ENCODE data around the gene VARS2. TPM values are rescaled to one million over a fixed set of nuclear protein-coding genes. Genes with fewer than 3 reads are reported as not detected.
A peak's percentile ranks its signal among the peaks of the same experiment; 100 is the strongest.

Gene VARS2
- total RNA-seq, 1 experiment from 2014 or later = 36.5 TPM

DNA sequence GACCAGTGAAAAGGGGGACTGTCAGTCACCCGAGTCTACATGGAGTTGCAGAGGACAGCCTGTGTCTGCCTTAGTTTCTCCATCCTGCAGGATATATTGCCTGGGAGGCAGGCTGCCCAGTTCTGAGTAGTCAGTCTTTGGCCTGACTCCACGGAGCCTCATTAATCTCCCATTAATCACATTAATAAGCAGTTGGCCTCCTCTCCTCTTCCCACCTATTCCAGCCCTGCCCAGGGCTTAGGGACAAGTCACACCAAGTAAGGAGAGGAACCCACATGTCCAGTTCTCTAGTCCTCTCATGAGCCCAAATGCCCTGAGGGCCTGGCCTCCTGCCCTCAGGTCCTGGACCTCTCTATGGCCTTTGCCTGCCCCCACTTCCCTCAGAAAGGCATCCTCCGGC is 25.4 kb downstream of the VARS2 start:
- no peak for DNase-seq (ENCODE audit: low read depth, low spot score)
- in situ Hi-C loops (cut with HindIII; ENCODE audit: low pct_unique_long_range_greater_than_20kb, low sequenced_read_pairs) = no loop called here

DNA sequence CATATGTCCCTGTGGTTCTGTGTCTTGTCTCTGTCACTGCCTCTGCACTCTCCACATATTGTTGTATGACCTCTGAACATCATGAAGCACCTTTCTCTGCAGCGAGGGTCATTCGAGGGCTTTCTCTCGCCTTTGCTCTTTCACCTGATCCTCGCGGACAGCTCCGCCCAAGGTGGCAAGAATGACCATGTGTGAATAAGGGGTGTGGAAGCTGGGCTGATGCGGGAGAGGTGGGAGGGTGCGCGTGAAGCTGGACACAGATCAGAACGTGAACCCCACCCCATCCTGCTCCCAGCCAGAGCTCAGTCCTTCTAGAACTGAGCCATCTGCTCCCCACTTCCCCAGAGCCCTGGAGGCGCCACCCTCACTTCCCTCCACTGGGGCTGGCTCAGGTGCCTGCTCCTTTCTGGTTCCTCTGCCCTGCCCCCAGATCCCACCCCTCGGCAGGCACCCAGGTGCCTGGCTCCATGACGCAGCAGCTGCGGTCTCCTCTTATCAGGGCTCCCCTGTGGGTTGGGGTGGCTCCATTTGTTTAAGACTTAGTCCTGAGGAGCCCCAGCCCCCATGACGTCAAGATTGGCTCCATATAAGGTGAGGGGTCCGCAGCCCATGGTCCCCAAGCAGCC is 26.4 kb downstream of the VARS2 start, which contains the start of gene MUCL3:
Gene MUCL3 (plus strand): TSS at position 613 of the 626 bp plus-strand sequence. CDS start 27 bp downstream, outside the sequence.
- in situ Hi-C loops (cut with HindIII; ENCODE audit: low pct_unique_long_range_greater_than_20kb, low sequenced_read_pairs) = no loop called here
- no peak for DNase-seq (ENCODE audit: low read depth, low spot score)

DNA sequence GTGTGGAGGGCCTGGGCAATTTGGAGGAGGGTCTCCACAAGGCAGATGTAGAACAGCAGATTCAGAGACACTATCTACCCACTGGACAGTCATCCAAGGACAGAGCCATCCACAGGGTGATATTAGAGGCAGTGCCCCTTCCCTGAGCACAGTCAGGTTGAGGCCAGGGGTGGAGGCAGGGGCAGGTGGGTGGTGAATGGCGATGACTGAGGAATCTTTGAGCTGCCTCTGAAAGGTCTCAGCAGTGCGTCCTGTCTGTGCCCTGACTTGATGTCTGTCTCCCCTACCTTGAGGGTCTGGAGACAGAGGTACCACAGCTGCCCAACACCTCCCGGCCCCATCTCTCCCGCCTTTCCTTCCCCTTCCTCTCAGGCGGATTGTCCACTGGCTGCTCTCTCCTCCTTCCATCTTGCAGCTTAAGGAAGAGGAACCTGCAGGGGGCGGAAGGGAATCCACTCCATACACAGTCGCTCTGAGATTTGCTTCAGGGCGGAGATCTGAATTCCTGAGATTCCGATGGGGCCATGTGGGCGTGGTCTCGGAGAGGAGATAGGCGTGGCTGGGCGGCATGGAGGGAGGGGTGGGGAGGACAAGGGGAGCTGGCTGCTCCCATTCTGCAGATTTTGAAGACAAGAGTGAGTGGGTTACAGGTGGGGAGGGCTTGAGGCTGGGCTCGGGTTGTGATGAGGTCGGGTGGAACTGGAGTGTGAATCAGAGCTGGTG is 28.5 kb downstream of the VARS2 start:
- DNase-seq (ENCODE audit: low read depth, low spot score) = peak; percentile 91
- in situ Hi-C loops (cut with HindIII; ENCODE audit: low pct_unique_long_range_greater_than_20kb, low sequenced_read_pairs) = no loop called here

DNA sequence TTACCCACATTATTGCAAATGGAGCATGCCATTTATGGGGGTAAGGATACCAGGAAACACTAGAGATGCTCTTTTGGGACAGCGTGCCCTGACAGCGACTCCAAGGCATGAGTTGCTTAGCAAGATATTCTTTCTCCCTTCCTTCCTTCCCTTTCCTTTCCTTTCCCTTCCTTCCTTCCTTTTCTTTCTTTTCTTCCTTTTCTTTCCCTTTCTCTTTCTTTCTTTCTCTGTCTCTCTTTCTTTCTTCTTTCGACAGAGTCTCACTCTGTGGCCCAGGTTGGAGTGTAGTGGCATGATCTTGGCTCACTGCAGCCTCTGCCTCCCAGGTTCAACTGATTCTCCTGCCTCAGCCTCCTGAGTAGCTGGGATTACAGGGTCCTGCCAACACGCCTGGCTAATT is 30.0 kb downstream of the VARS2 start:
- no peak for DNase-seq (ENCODE audit: low read depth, low spot score)
- in situ Hi-C loops (cut with HindIII; ENCODE audit: low pct_unique_long_range_greater_than_20kb, low sequenced_read_pairs) = no loop called here

DNA sequence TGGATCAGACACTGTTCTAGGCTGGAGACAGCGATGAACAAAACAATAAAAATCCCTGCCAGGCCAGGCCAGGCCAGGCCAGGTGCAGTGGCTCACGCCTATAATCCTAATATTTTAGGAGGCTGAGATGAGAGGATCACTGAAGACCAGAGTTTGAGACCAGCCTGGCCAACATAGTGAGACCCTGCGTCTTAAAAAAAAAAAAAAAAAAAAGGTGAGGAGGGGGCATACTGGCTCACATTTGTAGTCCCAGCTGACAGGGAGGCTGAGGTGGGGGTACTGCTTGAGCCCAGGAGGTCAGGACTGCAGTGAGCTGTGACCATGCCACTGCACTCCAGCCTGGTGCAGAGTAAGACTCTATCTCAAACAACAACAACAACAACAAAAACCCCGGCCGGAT is 31.2 kb downstream of the VARS2 start:
- in situ Hi-C loops (cut with HindIII; ENCODE audit: low pct_unique_long_range_greater_than_20kb, low sequenced_read_pairs) = no loop called here
- no peak for DNase-seq (ENCODE audit: low read depth, low spot score)

DNA sequence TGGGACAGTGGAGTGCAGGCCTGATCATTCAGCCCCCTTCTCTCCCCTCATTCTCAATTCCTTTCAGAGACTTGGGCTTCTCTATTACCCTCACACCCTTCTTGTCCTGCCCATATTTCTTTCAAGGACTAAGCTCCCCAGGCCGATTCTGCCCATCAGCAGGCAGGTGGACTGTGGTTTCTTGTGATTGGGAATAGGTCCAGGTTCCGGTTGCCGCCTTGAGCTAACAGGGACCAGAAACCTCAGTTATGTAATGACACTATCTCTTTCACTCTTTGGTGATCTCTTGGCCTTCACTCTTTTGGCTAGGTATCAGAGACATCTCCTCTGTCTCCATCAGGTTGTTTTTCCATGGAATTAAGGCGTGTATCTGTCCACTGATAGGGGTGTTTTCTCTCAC is 33.2 kb downstream of the VARS2 start:
- in situ Hi-C loops (cut with HindIII; ENCODE audit: low pct_unique_long_range_greater_than_20kb, low sequenced_read_pairs) = no loop called here
- no peak for DNase-seq (ENCODE audit: low read depth, low spot score)

DNA sequence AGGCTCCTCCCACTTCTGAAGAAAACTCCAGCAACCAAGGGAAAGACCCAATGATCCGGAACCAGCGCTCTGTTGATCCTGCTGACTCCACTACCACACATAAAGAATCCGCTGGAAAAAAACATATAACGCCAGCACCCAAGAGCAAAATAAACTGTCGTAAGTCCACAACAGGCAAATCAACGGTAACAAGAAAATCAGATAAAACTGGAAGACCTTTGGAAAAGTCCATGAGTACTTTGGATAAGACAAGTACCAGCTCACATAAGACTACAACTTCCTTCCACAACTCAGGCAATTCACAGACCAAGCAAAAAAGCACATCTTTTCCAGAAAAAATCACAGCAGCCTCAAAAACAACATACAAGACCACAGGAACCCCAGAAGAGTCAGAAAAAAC is 34.8 kb downstream of the VARS2 start:
- DNase-seq (ENCODE audit: low read depth, low spot score) = no peak
- in situ Hi-C loops (cut with HindIII; ENCODE audit: low pct_unique_long_range_greater_than_20kb, low sequenced_read_pairs) = no loop called here

DNA sequence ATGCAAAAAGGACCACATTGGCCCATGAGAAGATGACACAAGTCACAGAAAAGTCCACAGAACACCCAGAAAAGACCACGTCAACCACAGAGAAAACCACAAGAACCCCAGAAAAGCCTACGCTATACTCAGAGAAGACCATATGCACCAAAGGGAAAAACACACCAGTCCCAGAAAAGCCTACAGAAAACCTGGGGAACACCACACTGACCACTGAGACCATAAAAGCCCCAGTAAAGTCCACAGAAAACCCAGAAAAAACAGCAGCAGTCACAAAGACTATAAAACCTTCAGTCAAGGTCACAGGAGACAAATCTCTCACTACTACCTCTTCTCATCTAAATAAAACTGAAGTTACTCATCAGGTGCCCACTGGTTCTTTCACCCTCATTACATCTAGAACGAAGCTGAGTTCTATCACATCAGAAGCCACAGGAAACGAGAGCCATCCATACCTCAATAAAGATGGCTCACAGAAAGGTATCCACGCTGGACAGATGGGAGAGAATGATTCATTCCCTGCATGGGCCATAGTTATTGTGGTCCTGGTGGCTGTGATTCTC is 38.0 kb downstream of the VARS2 start:
- in situ Hi-C loops (cut with HindIII; ENCODE audit: low pct_unique_long_range_greater_than_20kb, low sequenced_read_pairs) = no loop called here
- no peak for DNase-seq (ENCODE audit: low read depth, low spot score)

DNA sequence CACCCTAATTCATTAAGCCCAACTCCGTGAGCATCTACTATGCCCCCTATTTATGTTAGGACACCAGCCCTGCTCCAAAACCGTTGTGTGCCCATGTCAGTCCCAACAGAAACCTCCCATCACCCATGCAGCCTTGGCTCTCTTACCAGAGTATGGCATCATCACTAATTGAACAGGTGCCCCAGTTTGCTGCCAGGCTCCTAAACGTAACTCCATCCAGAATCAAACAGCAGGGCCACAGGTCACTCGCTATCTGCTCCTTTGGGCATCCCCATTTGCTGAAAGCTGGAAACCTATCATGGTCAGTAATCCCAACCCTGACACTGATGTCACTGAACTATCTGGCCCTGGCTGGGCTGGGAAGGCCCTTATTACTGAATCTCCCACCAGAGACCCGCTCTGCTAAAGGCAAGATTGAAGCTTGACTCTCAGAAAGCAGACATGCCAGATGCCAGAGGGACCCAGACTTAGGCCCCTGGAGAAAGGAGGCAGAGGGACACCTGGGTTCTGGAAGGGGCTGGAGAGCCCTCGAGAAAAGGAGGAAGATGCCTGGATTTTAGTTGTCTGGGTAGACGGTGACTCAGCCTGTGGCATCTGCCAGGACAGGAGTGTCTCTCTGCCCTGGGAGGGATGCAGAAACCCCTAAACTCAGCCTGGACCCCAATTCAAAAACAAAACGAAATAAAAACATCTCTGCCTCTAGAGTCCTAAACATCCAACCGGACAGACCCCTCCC is 40.8 kb downstream of the VARS2 start:
- in situ Hi-C loops (cut with HindIII; ENCODE audit: low pct_unique_long_range_greater_than_20kb, low sequenced_read_pairs) = no loop called here

DNA sequence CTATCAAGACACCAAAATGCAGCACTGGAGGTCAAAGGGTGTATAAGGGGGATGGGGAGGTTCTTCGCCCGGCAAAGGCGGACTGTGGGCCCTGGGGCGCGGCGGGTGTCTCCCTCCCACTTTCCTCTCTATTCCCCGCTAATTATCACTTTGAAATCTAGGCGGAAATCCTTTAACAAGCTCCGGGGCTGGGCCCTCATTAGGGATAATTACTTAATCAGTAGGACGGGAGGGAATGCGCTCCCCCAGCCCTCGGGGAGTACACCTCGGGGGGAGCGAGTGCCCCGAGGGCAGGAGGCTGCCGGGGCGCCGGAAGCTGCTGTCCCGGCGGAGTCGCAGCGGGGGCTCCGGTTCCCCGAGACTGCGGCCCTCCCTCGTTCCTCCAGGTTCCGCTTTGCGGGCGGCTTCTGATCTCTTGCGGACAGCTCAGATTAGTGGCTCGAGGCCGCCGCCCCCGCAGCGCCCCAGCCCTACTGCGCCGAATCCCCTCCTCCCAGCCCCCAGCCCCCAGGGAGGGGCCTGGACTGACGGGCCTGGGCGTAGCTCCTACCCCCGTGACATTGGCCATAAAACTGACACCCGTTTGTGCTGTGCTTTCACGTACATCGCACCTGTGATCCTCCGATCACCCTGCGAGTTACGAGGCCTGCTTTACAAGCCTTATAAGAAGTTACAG is 41.5 kb downstream of the VARS2 start:
- in situ Hi-C loops (cut with HindIII; ENCODE audit: low pct_unique_long_range_greater_than_20kb, low sequenced_read_pairs) = no loop called here
- DNase-seq (ENCODE audit: low read depth, low spot score) = no peak

More for the DNA sequence above, 40.8 kb downstream of the VARS2 start:
- no peak for DNase-seq (ENCODE audit: low read depth, low spot score)

DNA sequence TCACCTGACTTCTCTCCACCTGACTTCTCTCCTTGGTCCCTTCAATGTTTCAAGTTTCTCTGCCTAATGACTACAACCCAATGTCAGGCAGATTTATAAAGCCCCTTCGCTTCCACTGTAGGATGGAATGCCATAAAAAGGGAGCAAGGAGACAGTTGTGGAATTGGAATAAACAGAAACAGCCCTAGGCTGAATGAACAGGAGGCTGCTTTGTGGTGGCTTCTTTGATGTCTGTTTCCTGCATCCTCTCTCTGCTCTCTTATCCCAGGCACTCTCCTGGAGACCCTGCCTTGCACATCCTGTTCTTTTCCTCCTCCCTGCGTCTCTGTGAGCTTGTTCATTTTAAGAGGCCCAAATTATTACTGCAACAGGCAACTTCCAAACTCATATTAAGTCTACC is 43.7 kb downstream of the VARS2 start:
- in situ Hi-C loops (cut with HindIII; ENCODE audit: low pct_unique_long_range_greater_than_20kb, low sequenced_read_pairs) = no loop called here
- DNase-seq (ENCODE audit: low read depth, low spot score) = peak; percentile 9

DNA sequence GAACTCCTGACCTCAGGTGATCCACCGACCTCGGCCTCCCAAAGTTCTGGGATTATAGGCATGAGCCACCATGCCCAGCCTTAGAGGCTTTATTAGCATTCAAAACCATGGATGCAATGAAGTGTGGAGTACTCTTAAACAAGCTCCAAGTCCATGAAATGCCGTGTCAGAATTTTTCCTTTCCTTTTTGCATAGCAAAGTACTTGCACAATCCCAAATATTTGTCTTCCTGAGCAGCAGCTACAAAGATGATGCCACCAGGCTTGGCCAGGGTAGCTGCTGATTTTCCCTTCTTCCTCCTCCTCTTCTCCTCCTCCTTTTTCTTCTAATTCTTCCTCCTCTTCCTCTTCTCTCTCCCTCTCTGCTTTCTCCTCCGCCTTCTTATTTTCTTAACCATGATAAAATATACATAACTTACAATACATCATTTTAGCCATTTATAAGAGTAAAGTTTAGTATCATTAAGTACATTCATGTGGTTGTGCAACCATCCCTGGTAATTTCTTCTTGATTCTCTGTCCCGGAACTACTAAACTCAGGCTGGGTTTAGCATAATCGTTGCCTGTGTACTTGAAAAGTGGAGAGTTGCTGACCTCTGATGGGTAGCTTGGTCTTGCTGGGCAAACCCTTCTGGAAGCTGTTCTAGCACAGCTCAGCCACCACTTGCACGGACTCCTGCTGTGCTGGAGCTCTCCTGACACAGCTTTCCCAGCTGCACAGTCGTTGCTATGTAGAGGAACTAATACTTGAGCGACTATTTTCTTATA is 47.1 kb downstream of the VARS2 start:
- in situ Hi-C loops (cut with HindIII; ENCODE audit: low pct_unique_long_range_greater_than_20kb, low sequenced_read_pairs) = no loop called here
- DNase-seq (ENCODE audit: low read depth, low spot score) = no peak

DNA sequence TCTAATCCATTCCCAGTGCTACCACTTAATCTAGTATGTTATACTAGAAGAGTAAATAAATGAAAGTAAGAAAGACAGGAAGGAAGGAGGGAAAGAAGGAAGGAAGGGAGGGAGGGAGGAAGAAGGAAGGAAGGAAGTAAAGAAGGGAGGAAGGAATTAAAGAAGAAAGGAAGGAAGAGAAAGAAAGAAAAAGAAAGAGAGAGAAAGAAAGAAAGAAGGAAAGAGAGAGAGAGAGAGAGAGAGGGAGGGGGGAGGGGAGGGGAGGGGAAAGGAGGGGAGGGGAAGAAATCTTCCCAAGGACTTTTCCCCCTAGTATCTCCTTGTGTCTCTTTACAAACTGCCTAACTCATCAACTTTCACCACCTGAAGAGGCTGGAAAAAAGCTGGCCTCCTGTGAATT is 48.7 kb downstream of the VARS2 start:
- in situ Hi-C loops (cut with HindIII; ENCODE audit: low pct_unique_long_range_greater_than_20kb, low sequenced_read_pairs) = no loop called here
- DNase-seq (ENCODE audit: low read depth, low spot score) = no peak

DNA sequence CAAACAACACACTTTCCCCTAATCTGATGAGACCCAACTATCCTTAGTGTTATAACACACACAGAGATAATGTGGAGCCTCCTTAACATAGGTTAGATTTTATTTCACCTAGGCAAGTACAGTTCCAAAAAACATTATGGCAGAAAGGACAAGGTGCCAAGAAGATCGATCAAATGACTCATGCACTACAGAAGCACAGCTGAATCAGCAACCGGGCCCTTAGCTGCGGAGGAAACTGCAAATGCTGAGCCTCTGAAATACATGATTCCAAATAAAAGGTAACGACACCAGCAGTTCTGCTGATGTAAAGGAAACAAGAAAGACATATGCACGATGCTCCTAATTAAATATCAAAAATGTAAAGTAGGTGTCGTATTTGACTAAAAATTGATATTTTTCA is 49.6 kb downstream of the VARS2 start:
- DNase-seq (ENCODE audit: low read depth, low spot score) = no peak
- in situ Hi-C loops (cut with HindIII; ENCODE audit: low pct_unique_long_range_greater_than_20kb, low sequenced_read_pairs) = no loop called here

DNA sequence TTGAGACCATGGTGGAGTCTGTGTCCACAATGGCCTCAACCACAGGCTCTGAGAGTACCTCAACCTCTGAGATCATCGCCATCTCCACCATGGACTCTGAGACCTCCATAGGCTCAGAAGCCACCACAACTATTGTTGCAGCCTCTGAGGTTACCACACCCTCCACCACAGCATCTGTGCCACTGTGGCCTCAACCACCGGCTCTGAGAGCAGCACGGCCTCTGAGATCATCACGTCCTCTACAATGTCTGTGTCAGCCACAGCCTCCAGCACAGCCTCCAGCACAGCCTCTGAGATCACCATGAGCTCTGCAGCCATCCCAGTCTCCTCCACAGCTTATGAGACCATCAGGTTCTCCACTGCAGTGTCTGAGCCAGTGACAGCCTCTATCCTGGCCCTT is 50.0 kb downstream of the VARS2 start:
- in situ Hi-C loops (cut with HindIII; ENCODE audit: low pct_unique_long_range_greater_than_20kb, low sequenced_read_pairs) = no loop called here
- no peak for DNase-seq (ENCODE audit: low read depth, low spot score)

DNA sequence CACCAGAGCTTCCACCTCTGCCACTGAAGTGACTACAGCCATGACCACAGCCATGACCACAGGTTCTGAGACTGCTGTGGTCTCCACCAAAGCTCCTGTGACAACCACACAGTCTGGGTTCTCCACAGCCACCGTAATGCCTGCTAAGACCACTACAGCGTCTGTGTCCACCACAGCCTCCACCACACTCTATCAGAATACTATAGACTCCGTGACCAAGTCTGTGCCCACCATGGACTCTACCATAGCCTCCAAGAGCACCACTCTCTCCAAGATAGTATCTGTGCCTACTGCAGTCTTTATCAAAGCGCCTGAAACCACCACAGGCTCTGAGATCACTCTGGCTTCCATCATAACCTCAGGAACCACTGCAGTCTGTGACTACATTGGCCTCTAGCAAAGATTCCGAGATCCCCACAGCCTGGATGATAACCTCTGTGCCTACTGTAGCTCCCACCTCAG is 51.1 kb downstream of the VARS2 start:
- no peak for DNase-seq (ENCODE audit: low read depth, low spot score)
- in situ Hi-C loops (cut with HindIII; ENCODE audit: low pct_unique_long_range_greater_than_20kb, low sequenced_read_pairs) = no loop called here

DNA sequence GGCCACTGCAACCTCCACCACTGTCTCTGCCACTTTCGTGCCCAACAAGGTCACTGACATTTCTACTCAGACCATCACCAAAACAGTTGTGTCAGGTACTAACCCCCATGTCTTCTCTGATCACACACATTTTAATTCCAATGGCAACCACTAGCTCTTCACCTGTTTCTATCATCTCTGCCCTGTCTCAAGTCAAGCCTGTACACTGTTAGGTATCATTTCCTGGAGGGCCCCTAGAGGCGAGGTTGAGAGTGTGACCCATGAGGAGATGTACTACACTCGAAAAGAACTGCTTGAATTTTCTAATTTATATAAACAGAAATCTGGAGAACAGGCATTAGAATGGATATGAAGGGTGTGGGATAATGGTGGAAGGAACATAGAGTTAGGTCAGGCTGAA is 52.1 kb downstream of the VARS2 start:
- in situ Hi-C loops (cut with HindIII; ENCODE audit: low pct_unique_long_range_greater_than_20kb, low sequenced_read_pairs) = no loop called here
- DNase-seq (ENCODE audit: low read depth, low spot score) = no peak
